Endothelial cell of umbilical vein (primary cell): ENCODE measurements around the gene DSG2.

Experiments
- EZH2 ChIP-seq: IDR thresholded peaks from 2 replicates; pipeline ENCODE4 v1.6.1; 2012; ENCODE audit warnings: borderline replicate concordance, low read depth, mild to moderate bottlenecking, moderate library complexity, low read length, inconsistent platforms; ENCODE audit not compliant: severe bottlenecking
- GATA2 ChIP-seq: IDR thresholded peaks from 2 replicates; pipeline ENCODE4 v1.7.0; 2011; ENCODE audit warnings: low read depth, mild to moderate bottlenecking, moderate library complexity, mixed read lengths, low read length; ENCODE audit not compliant: insufficient read length, insufficient read depth
- POLR2A ChIP-seq: IDR thresholded peaks from 2 replicates; pipeline ENCODE4 v1.6.1; 2012; ENCODE audit warnings: low read depth, mild to moderate bottlenecking, control low read depth, low read length
- TF ChIP-seq, protein P1 (sequence below), 2 donors: IDR thresholded peaks; 1 replicate in 1 of 2; 2 replicates in 1 of 2; pipeline ENCODE4 v1.5.1; 2011; ENCODE audit warnings: low read length in 2 of 2, mild to moderate bottlenecking in 2 of 2, moderate library complexity in 2 of 2, control low read depth in 1 of 2, inconsistent platforms in 1 of 2, low read depth in 1 of 2; ENCODE audit not compliant: insufficient read depth in 1 of 2; ENCODE audit errors: extremely low read depth in 1 of 2

DNA sequence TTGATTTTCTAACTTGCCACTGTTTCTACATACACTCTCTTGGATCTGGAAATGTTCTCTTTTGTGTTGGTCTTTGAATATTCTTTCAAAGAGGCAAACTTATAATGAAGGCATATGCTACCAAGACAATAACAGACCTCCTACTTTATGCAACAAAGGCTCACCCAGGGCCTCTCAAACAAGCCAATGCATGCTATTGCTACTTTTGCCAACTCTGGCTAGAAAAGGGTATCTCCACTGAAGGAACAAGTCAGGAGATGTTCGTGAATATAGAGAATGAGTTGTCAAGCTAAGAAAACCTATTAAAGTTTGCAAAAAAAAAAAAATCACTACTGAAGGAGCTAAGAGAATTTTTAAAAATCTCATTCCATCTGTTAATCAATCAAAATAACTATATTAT is 15.9 kb upstream of the DSG2 start:
- TF ChIP-seq, protein P1, sequence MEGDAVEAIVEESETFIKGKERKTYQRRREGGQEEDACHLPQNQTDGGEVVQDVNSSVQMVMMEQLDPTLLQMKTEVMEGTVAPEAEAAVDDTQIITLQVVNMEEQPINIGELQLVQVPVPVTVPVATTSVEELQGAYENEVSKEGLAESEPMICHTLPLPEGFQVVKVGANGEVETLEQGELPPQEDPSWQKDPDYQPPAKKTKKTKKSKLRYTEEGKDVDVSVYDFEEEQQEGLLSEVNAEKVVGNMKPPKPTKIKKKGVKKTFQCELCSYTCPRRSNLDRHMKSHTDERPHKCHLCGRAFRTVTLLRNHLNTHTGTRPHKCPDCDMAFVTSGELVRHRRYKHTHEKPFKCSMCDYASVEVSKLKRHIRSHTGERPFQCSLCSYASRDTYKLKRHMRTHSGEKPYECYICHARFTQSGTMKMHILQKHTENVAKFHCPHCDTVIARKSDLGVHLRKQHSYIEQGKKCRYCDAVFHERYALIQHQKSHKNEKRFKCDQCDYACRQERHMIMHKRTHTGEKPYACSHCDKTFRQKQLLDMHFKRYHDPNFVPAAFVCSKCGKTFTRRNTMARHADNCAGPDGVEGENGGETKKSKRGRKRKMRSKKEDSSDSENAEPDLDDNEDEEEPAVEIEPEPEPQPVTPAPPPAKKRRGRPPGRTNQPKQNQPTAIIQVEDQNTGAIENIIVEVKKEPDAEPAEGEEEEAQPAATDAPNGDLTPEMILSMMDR (IDR thresholded peaks at IDR 0.05; ENCODE audit: extremely low read depth in 1 of 2, insufficient read depth in 1 of 2, low read depth in 1 of 2, low read length in 2 of 2): no peak
- no peak for TF ChIP-seq POLR2A
- no peak for TF ChIP-seq EZH2
- TF ChIP-seq GATA2: no peak
